Activated T-helper 2 cell treated with anti-CD3 and anti-CD28 coated beads, Interferon-gamma antibody, Interleukin-2, Interleukin-4, amounts not matched to agents 10 μg/mL and 5 μg/mL and 100 μg/mL, durations not matched to agents 14 hours and 24 hours and 36 hours (primary cell): ENCODE results near the gene CRTC2. TPM values are rescaled to one million over a fixed set of nuclear protein-coding genes. Genes with fewer than 3 reads are reported as not detected.
A peak's percentile ranks its signal among the peaks of the same experiment; 100 is the strongest.
"Not testable (repeated sequence)": the region's sequence is repeated elsewhere in the genome, so short reads cannot be mapped to it uniquely, and the experiment has no call there.

Experiments
- DNase-seq: peaks from one replicate; pipeline ENCODE4 v3.0.0; 2021; ENCODE audit warnings: low spot score
- H3K27ac Mint-ChIP-seq: one replicate; pipeline ENCODE4 v1.8.0; 2021; ENCODE audit warnings: mixed read lengths
- H3K27me3 Mint-ChIP-seq: one replicate; pipeline ENCODE4 v1.8.0; 2021; ENCODE audit warnings: low read depth, mixed read lengths
- H3K36me3 Mint-ChIP-seq: one replicate; pipeline ENCODE4 v1.8.0; 2021; ENCODE audit warnings: low read depth, mixed read lengths
- H3K4me1 Mint-ChIP-seq: one replicate; pipeline ENCODE4 v1.8.0; 2021; ENCODE audit warnings: low read depth, mixed read lengths
- H3K4me3 Mint-ChIP-seq: one replicate; pipeline ENCODE4 v1.8.0; 2021; ENCODE audit warnings: low read depth, mild to moderate bottlenecking, moderate library complexity, mixed read lengths
- H3K9me3 Mint-ChIP-seq: one replicate; pipeline ENCODE4 v1.8.0; 2021; ENCODE audit warnings: mixed read lengths
- intact Hi-C: fragments of 100-400 bp; cut with micrococcal nuclease; formaldehyde crosslinking; loops from one replicate; pipeline ENCODE4 v1.15.1; 2023
- total RNA-seq: library from RNA; stranded (reverse); gene quantifications from 2 replicates; pipeline ENCODE4 v1.2.3, GENCODE V29; 2022

CRTC2 gene
- total RNA-seq, 1 donor from 2014 or later = 71.6 TPM

DNA sequence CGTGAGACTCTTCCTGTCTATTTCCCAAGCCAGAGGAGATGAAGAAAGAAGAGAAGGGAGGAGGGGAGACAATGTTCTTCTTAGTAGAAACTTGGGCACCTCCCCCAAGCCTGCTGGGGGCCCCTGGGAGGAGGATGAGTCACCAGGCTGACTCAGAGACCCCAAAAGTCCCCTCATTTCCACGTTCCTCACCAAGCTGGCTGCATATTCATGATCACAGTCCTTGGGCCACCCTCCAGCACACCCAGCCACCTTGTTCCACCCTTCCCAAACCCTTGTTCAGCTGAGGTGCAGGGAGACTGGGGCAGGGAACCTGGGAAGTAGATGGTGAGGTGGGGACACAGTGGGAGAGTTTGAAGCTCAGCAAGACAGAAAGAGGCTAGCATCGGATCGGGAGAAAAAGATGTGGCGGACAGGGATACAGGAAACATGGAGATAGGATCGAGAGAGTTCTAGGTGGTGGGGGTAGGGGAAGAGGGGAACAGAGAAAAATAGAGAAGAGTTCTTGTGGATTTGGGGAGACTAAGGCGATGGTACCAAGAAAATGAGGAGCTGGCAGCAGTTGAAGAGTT, 27.0 kb upstream of the CRTC2 start:
- peaks cover under 1% of the 10 kb centered on the region for H3K36me3 Mint-ChIP-seq
- H3K4me1 Mint-ChIP-seq = peaks cover 31% of the 10 kb centered on the region
- peak overlapping the region; percentile 77 for H3K27ac Mint-ChIP-seq
- no peak for DNase-seq
- no peaks in the 10 kb centered on the region for H3K27me3 Mint-ChIP-seq
- intact Hi-C loops = no loop called here
- no peaks in the 10 kb centered on the region for H3K9me3 Mint-ChIP-seq
- H3K4me3 Mint-ChIP-seq = peak overlapping the region; percentile 71

DNA sequence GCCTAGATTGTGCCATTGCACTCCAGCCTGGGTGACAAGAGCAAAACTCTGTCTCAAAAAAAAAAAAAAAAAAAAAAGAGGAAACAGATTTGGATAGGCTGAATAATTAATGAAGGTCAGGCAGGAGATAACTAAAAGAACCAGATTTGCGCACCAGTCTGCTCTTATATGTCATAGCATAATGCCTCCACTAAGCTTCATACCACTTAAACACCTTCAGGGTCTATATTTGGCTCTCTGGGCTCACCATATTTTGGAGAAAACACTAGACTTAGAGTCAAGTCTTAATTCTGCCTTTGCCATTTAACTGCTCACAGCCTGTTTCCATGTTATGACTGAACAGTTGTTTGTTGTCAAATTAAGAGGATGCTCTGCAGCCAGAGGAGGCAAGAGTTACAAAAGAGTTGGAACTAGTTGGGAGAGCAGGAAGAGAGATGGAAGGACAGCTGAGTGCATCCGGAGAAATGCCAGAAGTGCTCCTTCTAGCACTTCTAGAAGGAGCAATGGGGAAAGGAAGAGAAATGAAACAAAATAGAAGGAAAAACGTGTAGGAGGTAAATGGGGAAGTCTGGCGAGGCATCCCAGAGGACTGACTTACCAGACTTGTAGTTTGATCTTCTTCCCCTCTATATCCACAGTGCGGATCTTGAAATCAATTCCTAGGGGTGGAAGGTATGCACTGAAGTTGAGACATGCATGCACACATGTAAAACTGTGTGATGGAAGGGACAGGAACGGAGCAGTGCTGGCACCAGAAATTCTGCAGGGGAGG, 25.9 kb upstream of the CRTC2 start:
- Mint-ChIP-seq H3K27ac (no peak overlapping the region), H3K36me3 (no peaks in the 10 kb centered on the region), H3K4me3 (no peak overlapping the region), H3K9me3 (no peaks in the 10 kb centered on the region), H3K4me1 (peaks cover 26% of the 10 kb centered on the region), H3K27me3 (no peaks in the 10 kb centered on the region)
- intact Hi-C loops = no loop called here
- DNase-seq = no peak

DNA sequence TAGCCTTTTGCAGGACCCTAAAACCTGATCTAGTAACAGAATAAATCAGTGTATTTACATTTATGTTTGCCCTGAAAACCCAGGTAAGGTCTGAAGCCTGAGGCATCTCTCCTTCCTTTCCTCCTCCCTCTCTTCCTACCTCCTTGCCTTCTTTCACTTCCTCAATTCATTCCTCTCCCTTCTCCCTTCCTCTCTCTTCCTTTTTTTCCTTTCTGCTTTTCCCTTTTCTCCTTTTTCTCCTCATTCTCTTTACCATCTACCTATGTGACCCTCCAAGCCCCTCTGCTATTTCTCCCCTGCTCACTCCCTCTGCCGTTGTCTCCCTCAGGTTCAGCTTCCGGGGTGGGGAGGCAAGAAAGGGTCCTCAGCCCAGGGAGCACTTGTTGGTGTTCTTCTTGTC, 23.3 kb upstream of the CRTC2 start:
- H3K36me3 Mint-ChIP-seq, DNase-seq, H3K9me3 Mint-ChIP-seq, H3K27ac Mint-ChIP-seq, H3K27me3 Mint-ChIP-seq, H3K4me3 Mint-ChIP-seq, intact Hi-C loops: not testable (repeated sequence)
- peaks cover 29% of the 10 kb centered on the region for H3K4me1 Mint-ChIP-seq

DNA sequence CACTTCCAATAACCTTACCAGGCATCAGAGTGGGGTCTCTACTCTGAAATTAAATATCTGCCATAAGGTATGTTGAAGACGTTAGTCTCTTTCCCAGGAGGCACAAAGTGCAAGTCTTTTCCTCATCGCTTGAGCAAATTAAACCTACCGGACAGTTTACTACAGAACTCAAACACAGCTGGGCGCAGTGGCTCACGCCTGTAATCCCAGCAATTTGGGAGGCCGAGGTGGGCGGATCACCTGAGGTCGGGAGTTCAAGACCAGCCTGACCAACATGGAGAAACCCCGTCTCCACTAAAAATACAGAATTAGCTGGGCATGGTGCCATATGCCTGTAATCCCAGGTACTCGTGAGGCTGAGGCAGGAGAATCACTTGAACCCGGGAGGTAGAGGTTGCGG, 20.7 kb upstream of the CRTC2 start:
- H3K9me3 Mint-ChIP-seq, H3K27me3 Mint-ChIP-seq, DNase-seq, H3K27ac Mint-ChIP-seq: not testable (repeated sequence)
- H3K4me1 Mint-ChIP-seq = peaks cover 22% of the 10 kb centered on the region
- peak overlapping the region; percentile 97 for H3K4me3 Mint-ChIP-seq
- H3K36me3 Mint-ChIP-seq = peaks cover 29% of the 10 kb centered on the region
- intact Hi-C loops = loop anchor here (2.0 kb wide), 1 partner anchor 32 kb away; the partner anchor contains the start of gene DENND4B

DNA sequence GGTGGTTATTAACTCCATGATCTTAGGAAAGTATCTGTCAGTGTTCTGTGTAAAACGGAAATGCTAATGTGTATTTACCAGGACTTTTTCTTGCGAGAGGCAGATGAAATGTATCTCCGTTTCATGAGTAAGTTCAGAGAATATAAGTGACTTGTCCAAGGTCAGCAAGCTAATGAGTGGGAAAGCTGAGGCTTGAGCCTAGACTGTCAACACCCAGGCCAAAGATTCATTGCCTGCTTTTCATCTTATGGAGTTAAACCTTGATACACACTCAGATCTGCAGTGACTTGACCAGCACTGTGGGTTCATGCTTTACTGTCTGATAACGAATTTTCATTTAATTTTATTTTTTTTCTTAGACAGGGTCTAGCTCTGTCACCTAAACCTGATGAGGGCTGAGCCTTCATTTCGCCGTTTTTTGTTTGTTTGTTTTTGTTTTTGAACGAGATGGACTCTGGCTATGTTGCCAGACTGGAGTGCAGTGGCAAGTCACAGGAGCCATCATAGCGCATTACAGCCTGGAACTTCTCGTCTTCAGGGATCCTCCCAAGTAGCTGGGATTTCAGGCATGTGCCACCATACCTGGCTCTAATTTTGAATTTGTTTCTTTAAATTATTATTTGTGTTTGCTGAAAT, 20.0 kb upstream of the CRTC2 start:
- Mint-ChIP-seq H3K4me1 (peaks cover 24% of the 10 kb centered on the region), H3K36me3 (peaks cover 36% of the 10 kb centered on the region), H3K9me3 (no peaks in the 10 kb centered on the region), H3K4me3 (peak overlapping the region; percentile 97), H3K27me3 (no peaks in the 10 kb centered on the region), H3K27ac (peak overlapping the region; percentile 89)
- intact Hi-C loops = loop anchor here (2.0 kb wide), 1 partner anchor 32 kb away; the partner anchor contains the start of gene DENND4B
- no peak for DNase-seq

DNA sequence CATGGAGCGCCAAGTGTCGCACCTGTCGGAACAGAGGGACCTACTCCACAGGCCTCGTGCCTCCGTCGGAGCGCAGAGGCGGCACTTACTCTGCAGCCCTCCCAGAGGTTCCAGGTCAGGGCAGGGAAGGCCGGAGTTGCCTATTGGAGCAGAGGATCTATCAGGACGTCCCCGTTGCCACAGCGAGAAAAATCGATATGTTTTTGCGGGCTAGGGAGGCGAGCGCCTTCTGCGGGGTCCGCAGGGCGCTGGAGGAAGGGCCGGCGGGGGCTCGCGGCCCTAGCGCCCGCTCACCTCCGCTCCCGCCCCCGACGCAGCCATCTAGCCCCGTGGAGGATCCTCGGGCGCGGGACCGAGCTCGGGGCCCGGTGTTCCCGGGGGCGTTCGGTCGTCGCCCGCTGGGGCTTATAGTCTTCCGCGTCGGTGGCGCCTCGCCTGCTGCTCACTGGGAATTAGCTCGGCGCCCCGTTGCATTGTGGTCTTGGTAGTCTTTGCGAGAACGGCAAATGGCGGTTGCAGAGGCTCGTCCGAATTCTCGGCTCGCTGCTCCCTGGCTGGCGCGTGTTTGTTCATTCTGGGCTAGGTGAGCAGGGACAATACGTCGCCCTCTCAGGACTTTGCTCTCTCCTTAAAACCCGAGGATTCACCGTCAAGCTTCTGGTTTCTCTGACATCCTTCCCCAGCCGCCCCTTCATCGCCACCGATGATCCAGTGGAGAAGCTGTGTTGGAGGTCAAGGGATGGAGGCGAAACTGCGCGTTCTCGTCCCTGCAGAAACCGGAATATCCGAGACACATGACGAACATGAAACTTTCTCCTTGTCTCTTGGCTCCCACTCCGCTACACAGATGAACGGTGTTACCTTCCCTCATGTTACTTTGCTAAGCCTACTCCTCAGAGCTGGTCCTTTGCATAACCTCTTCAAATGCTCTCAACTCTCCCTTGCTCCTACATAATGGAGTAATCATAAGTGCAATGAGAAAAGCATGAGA, 19.1 kb upstream of the CRTC2 start, which contains the start of gene JTB:
Gene JTB (minus strand): TSS at position 425 of the 991 bp plus-strand sequence. CDS start 422 bp downstream, at position 3.
- peak within 1 kb of the TSS; percentile 97 for H3K27ac Mint-ChIP-seq
- H3K27me3 Mint-ChIP-seq = no peaks in the 10 kb centered on the region
- peaks cover 43% of the 10 kb centered on the region for H3K36me3 Mint-ChIP-seq
- intact Hi-C loops = loop anchor here (1.0 to 2.0 kb wide), 5 partner anchors 10 to 194 kb away; partner anchors contain the start of genes CREB3L4, DENND4B, RPS27 and SLC39A1
- peak within 1 kb of the TSS; percentile 97 for H3K4me3 Mint-ChIP-seq
- H3K4me1 Mint-ChIP-seq = peaks cover 27% of the 10 kb centered on the region
- no peaks in the 10 kb centered on the region for H3K9me3 Mint-ChIP-seq
- peak; percentile 78 for DNase-seq

DNA sequence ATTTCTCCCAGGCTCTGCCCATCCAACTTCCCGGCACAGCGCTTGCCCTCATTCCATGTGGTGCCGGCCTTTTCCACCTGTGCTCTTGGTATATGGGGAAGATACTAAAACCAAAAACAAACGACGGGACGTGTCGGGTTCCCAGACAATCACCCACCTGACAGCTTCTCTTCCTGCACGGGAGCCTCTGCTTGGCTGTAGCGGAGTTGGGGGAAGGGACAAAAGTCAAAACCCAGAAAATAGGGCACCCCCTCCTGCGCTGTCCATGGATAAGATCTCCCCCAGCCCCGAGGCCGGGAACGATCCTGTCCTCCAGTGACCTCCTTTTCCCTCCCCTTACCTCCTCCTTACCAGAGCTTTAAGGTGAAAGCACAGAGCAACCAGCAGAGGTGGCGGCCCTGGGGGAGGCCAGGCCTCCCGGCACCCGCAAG, 18.4 kb upstream of the CRTC2 start:
- intact Hi-C loops = loop anchor here (1.0 to 2.0 kb wide), 4 partner anchors 10 to 194 kb away; partner anchors contain the start of genes CREB3L4, RPS27 and SLC39A1
- Mint-ChIP-seq H3K36me3 (peaks cover 48% of the 10 kb centered on the region), H3K4me1 (peaks cover 34% of the 10 kb centered on the region), H3K4me3 (peak overlapping the region; percentile 97), H3K9me3 (no peaks in the 10 kb centered on the region), H3K27me3 (no peaks in the 10 kb centered on the region), H3K27ac (peak overlapping the region; percentile 97)
- DNase-seq = no peak

DNA sequence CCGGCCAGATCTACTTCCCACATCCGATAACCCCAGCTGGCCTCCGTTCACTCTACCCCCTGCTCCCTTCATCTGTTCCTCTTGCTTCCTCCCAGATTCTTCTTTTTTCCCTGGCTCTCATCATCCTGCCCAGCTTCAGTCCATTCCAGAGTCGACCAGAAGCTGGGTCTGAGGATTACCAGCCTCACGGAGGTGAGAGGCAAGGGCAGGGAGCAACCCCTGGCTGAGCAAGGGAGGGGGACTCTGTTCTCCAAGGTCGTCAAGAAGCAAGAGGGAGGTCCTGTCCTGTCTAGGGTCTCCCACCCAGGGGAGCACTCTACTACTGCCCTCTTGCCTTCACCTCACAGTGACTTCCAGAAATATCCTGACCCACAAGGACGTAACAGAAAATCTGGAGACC, 15.1 kb upstream of the CRTC2 start:
- intact Hi-C loops = no loop called here
- no peak for DNase-seq
- Mint-ChIP-seq H3K4me1 (peaks cover 39% of the 10 kb centered on the region), H3K36me3 (peaks cover 48% of the 10 kb centered on the region), H3K27me3 (no peaks in the 10 kb centered on the region), H3K27ac (no peak overlapping the region), H3K4me3 (no peak overlapping the region), H3K9me3 (no peaks in the 10 kb centered on the region)

DNA sequence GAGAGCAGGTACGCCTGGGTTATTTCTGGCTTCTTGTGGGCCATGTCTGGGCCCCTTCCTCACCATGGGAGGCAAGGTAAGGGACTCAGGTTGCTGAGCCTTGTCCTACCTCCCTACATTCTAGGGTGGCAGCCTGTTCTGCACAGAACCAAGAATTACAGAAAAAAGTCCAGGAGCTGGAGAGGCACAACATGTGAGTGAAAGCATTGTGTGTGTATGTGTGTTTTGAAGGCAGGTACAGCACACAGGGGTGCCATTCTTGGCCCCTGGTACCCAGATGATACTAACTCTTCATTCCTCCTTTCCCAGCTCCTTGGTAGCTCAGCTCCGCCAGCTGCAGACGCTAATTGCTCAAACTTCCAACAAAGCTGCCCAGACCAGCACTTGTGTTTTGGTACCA, 14.7 kb upstream of the CRTC2 start:
- no peak for DNase-seq
- Mint-ChIP-seq H3K4me3 (no peak overlapping the region), H3K27ac (no peak overlapping the region), H3K9me3 (no peaks in the 10 kb centered on the region), H3K36me3 (peaks cover 48% of the 10 kb centered on the region), H3K27me3 (no peaks in the 10 kb centered on the region), H3K4me1 (peaks cover 39% of the 10 kb centered on the region)
- intact Hi-C loops = no loop called here

DNA sequence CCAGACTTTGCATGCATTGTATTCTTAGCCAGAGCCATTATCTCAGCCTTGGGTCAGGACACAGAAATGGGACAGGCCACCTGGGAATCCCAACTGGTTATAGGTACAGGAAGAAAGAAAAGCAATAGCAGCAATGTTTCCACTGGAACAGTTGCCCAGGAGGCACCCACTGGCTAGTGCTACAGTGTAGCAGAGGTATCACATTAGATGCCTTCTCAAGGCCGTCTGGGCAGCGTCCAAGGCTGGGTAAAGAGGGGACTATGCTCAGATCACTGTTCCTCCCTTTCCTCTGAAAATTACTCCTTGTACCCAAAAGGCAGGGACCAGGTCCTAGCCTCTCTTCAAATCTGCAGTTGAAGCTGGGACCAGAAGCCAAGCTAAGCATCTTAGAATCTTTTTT, 11.9 kb upstream of the CRTC2 start:
- no peaks in the 10 kb centered on the region for H3K27me3 Mint-ChIP-seq
- intact Hi-C loops = no loop called here
- DNase-seq = no peak
- no peak overlapping the region for H3K27ac Mint-ChIP-seq
- H3K4me3 Mint-ChIP-seq = no peak overlapping the region
- no peaks in the 10 kb centered on the region for H3K9me3 Mint-ChIP-seq
- peaks cover 43% of the 10 kb centered on the region for H3K36me3 Mint-ChIP-seq
- H3K4me1 Mint-ChIP-seq = peaks cover 43% of the 10 kb centered on the region

DNA sequence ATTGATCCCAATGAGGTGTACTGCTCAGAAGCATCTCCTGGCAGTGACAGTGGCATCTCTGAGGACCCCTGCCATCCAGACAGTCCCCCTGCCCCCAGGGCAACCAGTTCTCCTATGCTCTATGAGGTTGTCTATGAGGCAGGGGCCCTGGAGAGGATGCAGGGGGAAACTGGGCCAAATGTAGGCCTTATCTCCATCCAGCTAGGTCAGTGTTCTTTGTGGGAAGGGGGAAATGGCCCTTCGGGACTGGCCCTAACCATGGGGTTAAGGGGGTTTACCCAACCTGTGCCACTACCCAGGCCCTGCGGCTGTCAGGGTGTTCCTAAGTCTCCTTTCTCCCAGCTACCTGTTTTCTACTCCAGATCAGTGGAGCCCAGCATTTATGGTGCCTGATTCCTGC, 10.6 kb upstream of the CRTC2 start:
- Mint-ChIP-seq H3K4me3 (peak overlapping the region; percentile 86), H3K27ac (peak overlapping the region; percentile 75), H3K4me1 (peaks cover 44% of the 10 kb centered on the region), H3K36me3 (peaks cover 31% of the 10 kb centered on the region), H3K27me3 (no peaks in the 10 kb centered on the region), H3K9me3 (no peaks in the 10 kb centered on the region)
- intact Hi-C loops = loop anchor here (10.0 kb wide), 1 partner anchor 424 kb away; the partner anchor contains the start of genes S100A3, S100A4 and S100A5
- no peak for DNase-seq

DNA sequence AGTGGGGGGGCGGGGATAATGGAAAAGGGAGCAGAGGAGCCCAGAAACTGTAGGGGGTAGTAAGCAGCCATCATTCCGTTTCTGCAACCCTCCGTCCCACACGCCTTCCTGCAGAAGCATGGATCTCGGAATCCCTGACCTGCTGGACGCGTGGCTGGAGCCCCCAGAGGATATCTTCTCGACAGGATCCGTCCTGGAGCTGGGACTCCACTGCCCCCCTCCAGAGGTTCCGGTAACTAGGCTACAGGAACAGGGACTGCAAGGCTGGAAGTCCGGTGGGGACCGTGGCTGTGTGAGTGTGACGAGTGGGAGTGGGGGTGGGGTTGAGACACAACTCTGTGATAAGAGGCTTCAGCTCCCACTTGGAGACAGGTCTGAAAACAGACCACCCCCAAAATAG, 10.0 kb upstream of the CRTC2 start:
- intact Hi-C loops = loop anchor here (10.0 kb wide), 1 partner anchor 424 kb away; the partner anchor contains the start of genes S100A3, S100A4 and S100A5
- no peak for DNase-seq
- peak overlapping the region; percentile 98 for H3K27ac Mint-ChIP-seq
- H3K4me1 Mint-ChIP-seq = peaks cover 47% of the 10 kb centered on the region
- H3K27me3 Mint-ChIP-seq = no peaks in the 10 kb centered on the region
- peaks cover 25% of the 10 kb centered on the region for H3K36me3 Mint-ChIP-seq
- H3K4me3 Mint-ChIP-seq = peak overlapping the region; percentile 86
- no peaks in the 10 kb centered on the region for H3K9me3 Mint-ChIP-seq
